GM19328 (cell line): ENCODE measurements around the gene MTFP1.

ENCODE experiments used
- ATAC-seq: cut with Tn5 transposase; IDR thresholded peaks from one replicate; pipeline ENCODE4 v1.9.1; 2021; ENCODE audit warnings: mild to moderate bottlenecking, moderate library complexity; ENCODE audit not compliant: unreplicated experiment

Gene MTFP1

GRCh38 chr22:30424534-30425326, 838 bp upstream of the MTFP1 start:
- no peak for ATAC-seq

- ATAC-seq = no peak
Observed at GRCh38 chr22:30425327-30425615, 297 bp upstream of the MTFP1 start.

GRCh38 chr22:30426388-30427353, 1.1 kb downstream of the MTFP1 start:
- ATAC-seq = no peak

- ATAC-seq = no peak
Observed at GRCh38 chr22:30427871-30428270, 2.3 kb downstream of the MTFP1 start.

- ATAC-seq = no peak
Observed at GRCh38 chr22:30429887-30430286, 4.3 kb downstream of the MTFP1 start.

GRCh38 chr22:30430933-30431332, 5.4 kb downstream of the MTFP1 start:
- ATAC-seq = no peak

- no peak for ATAC-seq
Observed at GRCh38 chr22:30432096-30432495, 6.5 kb downstream of the MTFP1 start.

GRCh38 chr22:30432520-30432919, 7.0 kb downstream of the MTFP1 start:
- no peak for ATAC-seq

- ATAC-seq = no peak
Observed at GRCh38 chr22:30433227-30433626, 7.7 kb downstream of the MTFP1 start.

- ATAC-seq = no peak
Observed at GRCh38 chr22:30433773-30434172, 8.2 kb downstream of the MTFP1 start.

- ATAC-seq = no peak
Observed at GRCh38 chr22:30434843-30435242, 9.3 kb downstream of the MTFP1 start.

- ATAC-seq = no peak
Observed at GRCh38 chr22:30435674-30436126, 10.1 kb downstream of the MTFP1 start.

- no peak for ATAC-seq
Observed at GRCh38 chr22:30436196-30436595, 10.6 kb downstream of the MTFP1 start.

GRCh38 chr22:30438559-30438958, 13.0 kb downstream of the MTFP1 start:
- ATAC-seq = no peak

- ATAC-seq = no peak
Observed at GRCh38 chr22:30439226-30439625, 13.7 kb downstream of the MTFP1 start.

GRCh38 chr22:30439836-30440235, 14.3 kb downstream of the MTFP1 start:
- no peak for ATAC-seq

GRCh38 chr22:30441088-30441487, 15.5 kb downstream of the MTFP1 start:
- no peak for ATAC-seq

GRCh38 chr22:30444632-30445437, 19.3 kb downstream of the MTFP1 start:
- ATAC-seq = no peak

GRCh38 chr22:30445438-30446145, 20.0 kb downstream of the MTFP1 start:
- no peak for ATAC-seq

- no peak for ATAC-seq
Observed at GRCh38 chr22:30447656-30448055, 22.1 kb downstream of the MTFP1 start.
